NB4 (cell line): ENCODE data around the gene ATN1.

Source experiments
- DNase-seq: peaks from one replicate; pipeline ENCODE4 v3.0.0; 2010; ENCODE audit warnings: low read depth
- H3K4me3 ChIP-seq: one replicate; pipeline ENCODE4 v1.5.1; 2011; ENCODE audit warnings: mild to moderate bottlenecking, low read depth, low read length, moderate library complexity
- CTCF ChIP-seq: IDR thresholded peaks from one replicate; pipeline ENCODE4 v1.5.1; 2012; ENCODE audit warnings: low read depth, low read length
- MAX ChIP-seq: IDR thresholded peaks from 2 replicates; pipeline ENCODE4 v1.6.1; 2011; ENCODE audit warnings: low read depth, low read length
- MYC ChIP-seq: IDR thresholded peaks from 2 replicates; pipeline ENCODE4 v1.6.1; 2011; ENCODE audit warnings: low read depth, low read length
- POLR2A ChIP-seq: IDR thresholded peaks from 2 replicates; pipeline ENCODE4 v1.6.1; 2011; ENCODE audit warnings: mild to moderate bottlenecking; ENCODE audit not compliant: insufficient read length; ENCODE audit errors: extremely low read depth

Gene ATN1

GRCh38 chr12:6961695-6962284 lies 34.0 kb downstream of the ATN1 start:
- TF ChIP-seq POLR2A: peak; percentile 18
- no peak for TF ChIP-seq MAX
- TF ChIP-seq CTCF: peak; percentile 47
- TF ChIP-seq MYC: no peak
- peak overlapping the region; percentile 44 for H3K4me3 ChIP-seq
- peak; percentile 89 for DNase-seq

GRCh38 chr12:6962285-6963015 lies 34.7 kb downstream of the ATN1 start:
- no peak overlapping the region for H3K4me3 ChIP-seq
- DNase-seq: no peak
- TF ChIP-seq MAX (no peak), CTCF (no peak), MYC (no peak), POLR2A (no peak)

- H3K4me3 ChIP-seq: no peak overlapping the region
- DNase-seq: no peak
- TF ChIP-seq MYC (no peak), CTCF (no peak), POLR2A (no peak), MAX (no peak)
These were observed 35.4 kb downstream of the ATN1 start for GRCh38 chr12:6963016-6963731.

GRCh38 chr12:6963791-6964413 lies 36.1 kb downstream of the ATN1 start:
- no peak for TF ChIP-seq MYC
- TF ChIP-seq POLR2A: no peak
- no peak for TF ChIP-seq CTCF
- TF ChIP-seq MAX: no peak

GRCh38 chr12:6964605-6965025 lies 36.9 kb downstream of the ATN1 start:
- no peak for DNase-seq
- TF ChIP-seq CTCF (no peak), MAX (no peak), POLR2A (no peak), MYC (no peak)
- no peak overlapping the region for H3K4me3 ChIP-seq

More at GRCh38 chr12:6963791-6964413, 36.1 kb downstream of the ATN1 start:
- no peak overlapping the region for H3K4me3 ChIP-seq
- no peak for DNase-seq
